Fibroblast of skin of left biceps (primary cell): ENCODE data around the gene PIGL.
"Not testable (repeated sequence)": the region's sequence is repeated elsewhere in the genome, so short reads cannot be mapped to it uniquely, and the experiment has no call there.

Experiments used
- DNase-seq, 2 experiments: peaks; one replicate each; pipeline ENCODE4 v3.0.0-alpha.2; 2013; ENCODE audit warnings: low read depth in 2 of 2

Gene PIGL

GRCh38 chr17:16216341-16217001 lies 539 bp upstream of the PIGL start:
- DNase-seq, result not testable (repeated sequence)

GRCh38 chr17:16222406-16222805 lies 5.4 kb downstream of the PIGL start:
- DNase-seq, result no peak

- not testable (repeated sequence) for DNase-seq
Observed at GRCh38 chr17:16229912-16230561, 13.0 kb downstream of the PIGL start.

GRCh38 chr17:16232391-16232790 lies 15.4 kb downstream of the PIGL start:
- no peak for DNase-seq

GRCh38 chr17:16239931-16240330 lies 22.9 kb downstream of the PIGL start:
- no peak for DNase-seq

- no peak for DNase-seq
Observed at GRCh38 chr17:16241906-16242399, 24.9 kb downstream of the PIGL start.

GRCh38 chr17:16243385-16243784 lies 26.4 kb downstream of the PIGL start:
- no peak for DNase-seq

GRCh38 chr17:16243801-16244567 lies 27.0 kb downstream of the PIGL start:
- no peak for DNase-seq

GRCh38 chr17:16247586-16247984 lies 30.6 kb downstream of the PIGL start:
- no peak for DNase-seq

- no peak for DNase-seq
Observed at GRCh38 chr17:16250635-16251034, 33.6 kb downstream of the PIGL start.

GRCh38 chr17:16251043-16251442 lies 34.0 kb downstream of the PIGL start:
- no peak for DNase-seq

- no peak for DNase-seq
Observed at GRCh38 chr17:16251556-16251955, 34.5 kb downstream of the PIGL start.

GRCh38 chr17:16254773-16255400 lies 37.9 kb downstream of the PIGL start:
- DNase-seq, result no peak

GRCh38 chr17:16255481-16255921 lies 38.5 kb downstream of the PIGL start:
- DNase-seq, result no peak

GRCh38 chr17:16258901-16259300 lies 41.9 kb downstream of the PIGL start:
- DNase-seq, result no peak

GRCh38 chr17:16259926-16260325 lies 42.9 kb downstream of the PIGL start:
- DNase-seq, result no peak

GRCh38 chr17:16261049-16261448 lies 44.0 kb downstream of the PIGL start:
- no peak for DNase-seq

- no peak for DNase-seq
Observed at GRCh38 chr17:16262201-16262600, 45.2 kb downstream of the PIGL start.

GRCh38 chr17:16267174-16267573 lies 50.2 kb downstream of the PIGL start:
- DNase-seq, result no peak

- peak; percentile 36 to 44 for DNase-seq
Observed at GRCh38 chr17:16269658-16270057, 52.6 kb downstream of the PIGL start.

GRCh38 chr17:16272111-16272840 lies 55.3 kb downstream of the PIGL start:
- no peak for DNase-seq
